Measurements from ENCODE around the gene LBP.
A peak's percentile ranks its signal among the peaks of the same experiment; 100 is the strongest.

- no peak for TF ChIP-seq CTCF (IDR thresholded peaks at IDR 0.05)
- peak; percentile 47; the same call in 1 of the 2 replicates for TF ChIP-seq POLR2AphosphoS5 (IDR thresholded peaks at IDR 0.05; ENCODE audit: low read depth, low read length)
- no peak for TF ChIP-seq REST (IDR thresholded peaks at IDR 0.05; ENCODE audit: insufficient read depth in 1 of 2, low read depth in 2 of 2, low read length in 1 of 2)
- TF ChIP-seq SIN3A (IDR thresholded peaks at IDR 0.05; ENCODE audit: borderline replicate concordance, insufficient read depth, low read depth, low read length) = no peak
Measured at GRCh38 chr20:38424401-38424800, 78.1 kb downstream of the LBP start.
